ENCODE data around the gene GPR160. TPM values are rescaled to one million over a fixed set of nuclear protein-coding genes. Genes with fewer than 3 reads are reported as not detected.

Gene GPR160
- total and polyA plus RNA-seq, 10 of the 15 experiments (the other 5 are each of a cell fraction or from before 2014, with no cell fraction given): 1.2 to 57.7 (median 30.9) TPM

GRCh38 chr3:170079536-170080165 is 41.9 kb downstream of the GPR160 start:
- ATAC-seq: no peak
- no peaks in the 10 kb centered on the region for H3K36me3 ChIP-seq (ENCODE audit: control insufficient read depth in 2 of 2, insufficient read depth in 2 of 2, low read length in 1 of 2)
- ChIA-PET SMC1A (ENCODE audit: uncharacterized antibody, unreplicated experiment) (interaction anchor here (0.6 to 2.4 kb wide), 10 partner anchors 10 to 735 kb away, joined by 3 to 6 read pairs (median 4); no protein-coding TSS in a partner anchor), CTCF (interaction anchor here (1.0 to 3.8 kb wide), 10 partner anchors 11 to 732 kb away, joined by 3 to 18 read pairs (median 4); no protein-coding TSS in a partner anchor), RAD21 (ENCODE audit: unreplicated experiment) (no interaction called here), POLR2A (no interaction called here)
- no peaks in the 10 kb centered on the region for H3K9me3 ChIP-seq (replicated peaks; ENCODE audit: control insufficient read depth, insufficient read depth, low read length)
- FAIRE-seq: no peak
- H3K79me2 ChIP-seq (ENCODE audit: control insufficient read depth, insufficient read depth, low read length): no peaks in the 10 kb centered on the region
- DNase-seq (ENCODE audit: low read depth, low spot score): no peak
- BruUV-seq (replicated peaks): no TSS peak
- no peak overlapping the region for H2AFZ ChIP-seq (ENCODE audit: control insufficient read depth, low read depth, low read length)
- H3K4me2 ChIP-seq (ENCODE audit: control insufficient read depth, insufficient read depth): no peak overlapping the region
- intact Hi-C loops (cut with micrococcal nuclease; ENCODE audit: unreplicated experiment): no loop called here
- H3K27ac ChIP-seq (ENCODE audit: control insufficient read depth, insufficient read depth): no peak overlapping the region
- in situ Hi-C loops (cut with MboI): no loop called here
- no peaks in the 10 kb centered on the region for H3K4me1 ChIP-seq (ENCODE audit: control insufficient read depth, insufficient read depth, low read length)
- H3K4me3 ChIP-seq: no peak overlapping the region
- WGBS (ENCODE audit: insufficient coverage, insufficient replicate concordance, low lambda C conversion rate, missing lambda C conversion rate): 50% methylated on average over 2 of the region's 2 CpGs
- H3K27me3 ChIP-seq (replicated peaks in 1 of 2; ENCODE audit: control insufficient read depth in 2 of 2, insufficient read depth in 2 of 2, low read length in 1 of 2): no peaks in the 10 kb centered on the region
- H4K20me1 ChIP-seq (ENCODE audit: control insufficient read depth, insufficient read depth): no peaks in the 10 kb centered on the region
- TF ChIP-seq RELA (IDR thresholded peaks at IDR 0.05; ENCODE audit: borderline replicate concordance, partially characterized antibody): no peak
- no peak for TF ChIP-seq TCF3 (IDR thresholded peaks at IDR 0.05; ENCODE audit: borderline replicate concordance, insufficient read depth, low read depth, low read length)
- TF ChIP-seq REST (IDR thresholded peaks at IDR 0.05; ENCODE audit: low read depth, low read length): no peak
- no peak for TF ChIP-seq ZNF274 (IDR thresholded peaks at IDR 0.05; ENCODE audit: insufficient read depth, insufficient read length)
- no peak for TF ChIP-seq ZNF384 (IDR thresholded peaks at IDR 0.05; ENCODE audit: borderline replicate concordance, low read depth, low read length)
- no peak for TF ChIP-seq SREBF1 (IDR thresholded peaks at IDR 0.05; ENCODE audit: low read length)
- no peak for TF ChIP-seq MTA2 (IDR thresholded peaks at IDR 0.05; ENCODE audit: low read depth)
- TF ChIP-seq E4F1 (IDR thresholded peaks at IDR 0.05; ENCODE audit: borderline replicate concordance, partially characterized antibody): no peak
- no peak for TF ChIP-seq HCFC1 (IDR thresholded peaks at IDR 0.05; ENCODE audit: low read length)
- TF ChIP-seq SMC3 (IDR thresholded peaks at IDR 0.05; ENCODE audit: borderline replicate concordance, low read length): no peak
- no peak overlapping the region for H3K9ac ChIP-seq (ENCODE audit: control insufficient read depth, insufficient read depth, low read length)
